Activated CD8-positive, alpha-beta memory T cell treated with anti-CD3 and anti-CD28 coated beads, Interleukin-2, amount 10 ng/mL, durations not matched to agents 7 days and 5 days (primary cell): Measurements from ENCODE around the gene CHGA. TPM values are rescaled to one million over a fixed set of nuclear protein-coding genes. Genes with fewer than 3 reads are reported as not detected.

Experiments
- ATAC-seq: fragments of 150-1000 bp; cut with Tn5 transposase; one replicate; pipeline ENCODE4 v1.10.0; 2021; ENCODE audit warnings: moderate library complexity
- CTCF ChIA-PET: fragments of 350-600 bp; sonication (Branson Sonifier 250); formaldehyde crosslinking; loops from one replicate; lab custom pipeline; 2021; ENCODE audit warnings: antibody characterized with exemption; lab: Charles Lee
- DNase-seq: peaks from one replicate; pipeline ENCODE4 v3.0.0-alpha.2; 2020
- H3K27ac Mint-ChIP-seq: one replicate; pipeline ENCODE4 v1.8.0; 2021; ENCODE audit warnings: mild to moderate bottlenecking, mixed read lengths
- H3K27me3 Mint-ChIP-seq: one replicate; pipeline ENCODE4 v1.8.0; 2021; ENCODE audit warnings: mixed read lengths
- H3K36me3 Mint-ChIP-seq: one replicate; pipeline ENCODE4 v1.8.0; 2021; ENCODE audit warnings: mild to moderate bottlenecking, mixed read lengths
- H3K4me1 Mint-ChIP-seq: one replicate; pipeline ENCODE4 v1.8.0; 2021; ENCODE audit warnings: mixed read lengths
- H3K4me3 Mint-ChIP-seq: one replicate; pipeline ENCODE4 v1.8.0; 2021; ENCODE audit warnings: mild to moderate bottlenecking, moderate library complexity, mixed read lengths
- H3K9me3 Mint-ChIP-seq: one replicate; pipeline ENCODE4 v1.8.0; 2022; ENCODE audit warnings: low read depth, mixed read lengths
- total RNA-seq, 2 experiments: library from RNA; stranded (reverse); gene quantifications; one replicate each; pipeline ENCODE4 v1.2.3, GENCODE V29; 2021

CHGA gene
- total RNA-seq, 2 experiments from 2014 or later, result not detected

DNA sequence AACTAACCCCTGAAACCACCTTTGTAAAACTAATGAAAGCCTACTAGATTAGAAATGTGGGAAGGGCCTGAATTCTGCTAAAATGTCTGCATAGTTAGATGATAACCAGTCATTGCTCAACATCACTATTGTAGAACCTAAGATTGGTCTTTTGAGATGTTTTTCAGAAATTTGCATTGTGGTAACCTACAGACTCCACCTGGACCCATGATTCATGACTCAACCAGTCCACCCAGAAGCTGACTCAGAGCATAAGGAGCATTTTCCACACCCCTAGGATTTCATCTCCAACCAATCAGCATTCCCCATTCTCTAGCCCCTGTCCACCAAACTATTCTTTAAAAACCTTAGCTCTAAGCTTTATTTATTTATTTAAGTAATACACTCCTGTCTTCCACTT, 30.4 kb upstream of the CHGA start:
- peaks cover 2% of the 10 kb centered on the region for H3K36me3 Mint-ChIP-seq
- CTCF ChIA-PET, result no interaction called here
- H3K4me1 Mint-ChIP-seq, result no peaks in the 10 kb centered on the region
- peaks cover 4% of the 10 kb centered on the region for H3K9me3 Mint-ChIP-seq
- no peak overlapping the region for H3K27ac Mint-ChIP-seq
- DNase-seq (no peak), ATAC-seq (no peak)
- H3K4me3 Mint-ChIP-seq, result no peak overlapping the region
- peaks cover 16% of the 10 kb centered on the region for H3K27me3 Mint-ChIP-seq

DNA sequence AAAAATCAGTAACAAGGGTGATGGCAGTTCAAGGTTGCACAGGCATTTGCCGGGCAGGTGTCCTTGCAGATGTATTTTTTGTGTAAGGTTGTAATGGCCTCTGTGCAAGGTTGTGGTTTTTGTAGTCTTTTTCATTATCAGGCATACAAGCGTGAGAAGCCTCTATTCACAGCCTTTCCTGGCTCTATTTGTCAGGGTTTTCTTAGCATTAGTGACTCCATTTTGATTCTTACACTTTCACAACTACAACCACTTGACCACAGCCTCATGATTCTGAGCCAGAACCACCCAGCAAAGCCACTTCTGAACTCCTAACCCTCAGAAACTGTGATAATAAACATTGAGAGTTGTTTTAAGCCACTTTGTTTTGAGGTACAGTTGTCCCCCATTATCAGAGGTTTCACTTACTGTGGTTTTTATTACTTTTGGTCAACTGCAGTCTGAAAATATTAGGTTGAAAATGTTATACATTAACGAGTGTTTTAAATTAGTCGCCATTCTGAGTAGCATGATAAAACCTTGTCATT, 27.5 kb upstream of the CHGA start:
- no peak overlapping the region for H3K27ac Mint-ChIP-seq
- peaks cover 4% of the 10 kb centered on the region for H3K9me3 Mint-ChIP-seq
- no peaks in the 10 kb centered on the region for H3K36me3 Mint-ChIP-seq
- ATAC-seq (no peak), DNase-seq (no peak)
- H3K27me3 Mint-ChIP-seq, result peaks cover 16% of the 10 kb centered on the region
- CTCF ChIA-PET, result no interaction called here
- H3K4me1 Mint-ChIP-seq, result peaks cover 13% of the 10 kb centered on the region
- no peak overlapping the region for H3K4me3 Mint-ChIP-seq

DNA sequence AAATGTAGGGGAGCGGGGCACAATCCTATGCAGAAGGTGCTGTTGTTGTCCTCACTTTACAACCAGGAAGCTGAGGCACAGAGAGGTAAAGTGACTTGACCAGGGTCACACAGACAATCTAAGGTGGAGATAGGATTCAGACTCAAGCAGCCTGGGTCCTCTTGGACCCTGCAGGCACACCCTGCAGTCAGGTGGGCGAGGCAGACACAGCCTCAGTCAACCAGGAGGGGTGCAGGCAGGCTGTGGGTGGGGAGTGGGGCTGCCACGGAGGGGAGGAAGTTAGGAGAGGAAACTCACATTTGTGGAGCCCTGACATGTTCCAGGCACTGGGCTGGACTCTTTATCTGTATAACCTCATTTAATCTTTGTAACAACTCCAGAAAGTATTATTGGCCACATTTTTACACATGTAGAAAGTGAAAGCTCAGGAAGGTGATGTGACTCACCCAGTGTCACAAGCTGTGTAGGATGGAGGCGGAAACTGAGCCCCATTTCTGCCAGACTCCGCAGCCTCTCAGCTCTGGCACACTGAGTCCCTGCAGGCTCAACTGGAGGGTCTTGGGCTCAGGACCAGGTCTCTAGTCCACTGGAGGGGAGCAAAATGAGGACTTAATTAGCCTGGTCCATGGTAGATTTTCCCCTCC, 24.9 kb upstream of the CHGA start:
- Mint-ChIP-seq H3K4me1 (peaks cover 13% of the 10 kb centered on the region), H3K27ac (peak overlapping the region; percentile 61), H3K4me3 (peak overlapping the region; percentile 24), H3K9me3 (peaks cover 2% of the 10 kb centered on the region), H3K36me3 (no peaks in the 10 kb centered on the region), H3K27me3 (peaks cover 22% of the 10 kb centered on the region)
- CTCF ChIA-PET, result interaction anchor here (0.8 to 1.0 kb wide), 2 partner anchors 12 to 35 kb away, joined by 3 read pairs; no protein-coding TSS in a partner anchor
- DNase-seq (peak; percentile 67), ATAC-seq (peak; percentile 93)

DNA sequence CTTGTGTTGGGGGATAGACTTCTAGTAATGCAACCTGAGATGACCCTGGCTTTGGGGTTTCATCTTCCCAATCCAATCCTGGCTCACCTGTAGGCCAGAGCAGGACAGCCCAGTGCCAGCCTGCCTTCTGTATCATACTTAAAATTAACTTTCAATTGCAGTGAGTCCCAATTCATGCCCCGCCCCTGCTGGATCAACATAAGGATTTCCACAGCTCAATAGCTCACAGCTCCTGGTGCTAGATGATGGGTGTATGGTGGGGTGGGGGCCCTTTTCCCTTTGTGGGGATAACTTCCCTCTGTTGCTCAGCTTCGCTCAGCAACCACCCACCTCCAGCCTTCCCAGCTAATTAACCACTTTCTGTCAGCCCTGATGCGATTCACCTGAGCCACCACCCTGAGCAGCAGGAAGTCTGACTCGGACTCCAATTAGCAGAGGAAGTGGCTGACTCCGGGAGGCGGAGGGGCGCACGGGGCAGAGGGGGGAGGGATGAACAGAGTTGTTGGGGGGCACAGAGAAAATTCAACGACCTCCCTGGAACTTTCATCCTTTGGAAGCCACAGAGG, 24.3 kb upstream of the CHGA start:
- CTCF ChIA-PET, result interaction anchor here (1.0 kb wide), 1 partner anchor 13 kb away, joined by 3 read pairs; no protein-coding TSS in a partner anchor
- peaks cover under 1% of the 10 kb centered on the region for H3K9me3 Mint-ChIP-seq
- DNase-seq, result peak; percentile 43
- H3K4me1 Mint-ChIP-seq, result peaks cover 17% of the 10 kb centered on the region
- peak overlapping the region; percentile 61 for H3K27ac Mint-ChIP-seq
- H3K4me3 Mint-ChIP-seq, result peak overlapping the region; percentile 24
- H3K27me3 Mint-ChIP-seq, result peaks cover 26% of the 10 kb centered on the region
- ATAC-seq, result peak; percentile 61
- H3K36me3 Mint-ChIP-seq, result no peaks in the 10 kb centered on the region

DNA sequence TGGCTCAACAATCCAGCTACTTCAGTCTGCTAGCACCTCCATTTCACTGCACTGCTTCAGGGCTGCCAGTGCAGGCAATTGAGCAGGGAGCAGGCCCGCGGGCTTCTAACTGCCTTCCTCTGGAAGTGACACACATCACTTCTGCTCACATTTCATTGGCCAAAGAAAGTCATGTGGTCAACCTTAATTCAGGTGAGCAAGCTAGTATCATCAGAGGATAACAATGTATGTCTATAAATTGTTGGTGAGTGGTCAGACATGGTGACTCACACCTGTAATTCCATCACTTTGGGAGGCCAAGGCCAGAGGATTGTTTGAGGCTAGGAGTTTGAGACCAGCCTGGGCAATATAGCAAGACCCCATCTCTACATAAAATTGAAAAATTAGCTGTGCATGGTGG, 22.3 kb upstream of the CHGA start:
- H3K9me3 Mint-ChIP-seq, result no peaks in the 10 kb centered on the region
- H3K27ac Mint-ChIP-seq, result no peak overlapping the region
- H3K4me1 Mint-ChIP-seq, result peaks cover 19% of the 10 kb centered on the region
- H3K36me3 Mint-ChIP-seq, result no peaks in the 10 kb centered on the region
- ATAC-seq, result no peak
- no peak overlapping the region for H3K4me3 Mint-ChIP-seq
- DNase-seq, result no peak
- peaks cover 25% of the 10 kb centered on the region for H3K27me3 Mint-ChIP-seq
- CTCF ChIA-PET, result interaction anchor here (0.6 kb wide), 1 partner anchor 366 kb away, joined by 3 read pairs; no protein-coding TSS in a partner anchor

DNA sequence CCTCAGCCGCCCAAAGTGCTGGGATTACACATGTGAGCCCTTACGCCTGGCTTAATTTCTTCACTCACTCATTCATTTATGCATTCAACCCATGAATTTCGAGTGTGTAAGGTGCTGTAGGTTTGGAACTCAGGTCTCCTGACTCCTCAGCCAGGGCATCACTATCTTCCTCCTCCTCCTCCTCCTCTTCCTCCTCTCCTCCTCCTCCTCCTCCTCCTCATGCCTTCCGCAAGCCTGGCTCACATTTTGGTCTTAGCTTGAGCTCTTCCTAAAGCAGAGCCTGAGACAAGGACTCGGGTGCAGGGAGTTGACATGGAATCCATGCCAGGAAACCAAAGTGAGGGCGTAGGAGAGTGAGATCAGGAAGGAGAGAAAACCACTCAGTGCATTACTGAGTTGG, 20.8 kb upstream of the CHGA start:
- Mint-ChIP-seq H3K27ac (no peak overlapping the region), H3K4me3 (no peak overlapping the region), H3K4me1 (peaks cover 19% of the 10 kb centered on the region), H3K9me3 (no peaks in the 10 kb centered on the region), H3K36me3 (no peaks in the 10 kb centered on the region), H3K27me3 (peaks cover 22% of the 10 kb centered on the region)
- DNase-seq (no peak), ATAC-seq (no peak)
- CTCF ChIA-PET, result no interaction called here

DNA sequence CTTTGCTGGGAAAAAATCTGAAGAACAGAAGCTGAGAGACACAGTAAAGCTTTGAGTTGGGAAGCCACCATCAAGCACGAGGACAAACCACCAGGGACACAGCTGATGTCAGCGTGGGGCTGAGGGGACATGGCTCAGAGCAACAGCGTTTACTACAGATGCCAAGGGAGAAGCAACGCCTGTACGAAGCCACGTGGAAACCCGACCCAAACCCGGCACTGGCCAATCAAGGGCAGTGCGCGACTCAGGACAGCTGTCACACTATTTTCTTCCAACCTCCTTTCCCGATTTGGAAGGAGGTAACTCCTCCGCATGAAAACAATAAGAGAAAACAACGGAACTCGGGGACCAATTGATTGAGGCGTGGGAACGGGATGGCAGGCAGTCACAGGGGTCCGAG, 20.2 kb upstream of the CHGA start:
- no peaks in the 10 kb centered on the region for H3K9me3 Mint-ChIP-seq
- peaks cover 25% of the 10 kb centered on the region for H3K27me3 Mint-ChIP-seq
- CTCF ChIA-PET, result no interaction called here
- no peak overlapping the region for H3K27ac Mint-ChIP-seq
- H3K36me3 Mint-ChIP-seq, result no peaks in the 10 kb centered on the region
- no peak for ATAC-seq
- no peak for DNase-seq
- no peak overlapping the region for H3K4me3 Mint-ChIP-seq
- peaks cover 18% of the 10 kb centered on the region for H3K4me1 Mint-ChIP-seq

DNA sequence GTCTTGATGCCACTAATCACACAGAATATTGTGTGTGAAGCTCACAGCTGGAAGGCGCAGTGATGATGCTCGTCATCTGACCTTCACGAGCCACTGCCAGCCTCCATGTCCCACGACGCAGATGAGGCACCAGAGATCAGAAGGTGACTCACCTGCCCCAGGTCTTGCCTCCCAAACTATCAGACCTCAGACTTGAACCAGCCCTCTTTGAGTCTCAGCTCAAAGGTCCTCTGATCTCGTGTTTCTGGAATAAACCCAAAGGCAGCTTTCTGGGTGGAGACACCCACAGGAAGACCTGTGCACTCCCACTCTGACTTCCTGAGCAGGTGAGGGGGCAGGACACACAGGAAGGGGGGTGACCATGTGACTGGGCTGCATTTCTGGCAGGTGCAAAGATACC, 19.6 kb upstream of the CHGA start:
- H3K4me1 Mint-ChIP-seq, result peaks cover 12% of the 10 kb centered on the region
- CTCF ChIA-PET, result no interaction called here
- no peak overlapping the region for H3K4me3 Mint-ChIP-seq
- H3K36me3 Mint-ChIP-seq, result no peaks in the 10 kb centered on the region
- no peak for DNase-seq
- no peak overlapping the region for H3K27ac Mint-ChIP-seq
- no peak for ATAC-seq
- peaks cover 25% of the 10 kb centered on the region for H3K27me3 Mint-ChIP-seq
- no peaks in the 10 kb centered on the region for H3K9me3 Mint-ChIP-seq

DNA sequence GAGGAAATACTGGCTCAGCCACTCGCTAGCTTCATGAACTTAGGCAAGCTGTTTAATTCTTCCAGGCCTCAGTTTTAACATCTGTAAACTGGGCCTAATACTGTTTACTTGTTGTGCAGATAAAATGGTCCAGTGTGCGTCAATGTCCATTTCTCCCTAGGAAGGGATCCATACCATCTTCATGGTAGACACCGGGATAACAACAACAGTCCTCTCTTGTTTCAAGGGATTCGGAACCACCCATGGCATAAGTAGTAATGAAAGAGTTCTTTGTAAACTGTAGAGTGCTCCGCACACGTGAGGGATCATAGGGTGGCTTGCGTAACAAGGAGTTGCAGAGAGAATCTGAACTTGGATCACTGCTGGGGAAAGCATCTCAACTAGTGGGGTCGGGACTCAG, 17.3 kb upstream of the CHGA start:
- Mint-ChIP-seq H3K4me1 (peaks cover 5% of the 10 kb centered on the region), H3K9me3 (no peaks in the 10 kb centered on the region), H3K36me3 (no peaks in the 10 kb centered on the region), H3K4me3 (no peak overlapping the region), H3K27me3 (peaks cover 25% of the 10 kb centered on the region), H3K27ac (no peak overlapping the region)
- CTCF ChIA-PET, result interaction anchor here (0.8 kb wide), 1 partner anchor 46 kb away, joined by 3 read pairs; no protein-coding TSS in a partner anchor
- no peak for DNase-seq
- no peak for ATAC-seq

DNA sequence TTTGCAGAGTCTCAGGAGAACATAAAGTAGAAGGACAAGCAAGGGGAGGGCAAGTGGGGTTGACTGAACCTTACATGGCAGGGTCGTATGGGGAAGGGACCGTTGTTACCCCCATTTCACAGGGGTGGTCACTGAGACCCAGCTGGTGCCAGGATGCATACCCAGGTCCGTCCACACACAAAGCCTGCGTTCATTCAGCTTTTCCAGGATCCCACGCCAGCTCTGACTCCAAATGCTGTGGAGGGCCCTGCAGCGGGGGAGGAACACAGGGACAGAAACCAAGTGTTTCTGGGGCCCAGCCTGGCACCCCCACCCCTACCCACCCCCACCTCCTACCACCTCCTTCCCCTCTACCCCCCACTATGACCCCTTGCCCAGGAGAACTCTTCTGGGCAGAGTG, 16.5 kb upstream of the CHGA start:
- no peaks in the 10 kb centered on the region for H3K9me3 Mint-ChIP-seq
- H3K4me3 Mint-ChIP-seq, result no peak overlapping the region
- no peak for ATAC-seq
- peaks cover 5% of the 10 kb centered on the region for H3K4me1 Mint-ChIP-seq
- H3K36me3 Mint-ChIP-seq, result no peaks in the 10 kb centered on the region
- peaks cover 25% of the 10 kb centered on the region for H3K27me3 Mint-ChIP-seq
- CTCF ChIA-PET, result no interaction called here
- no peak for DNase-seq
- H3K27ac Mint-ChIP-seq, result no peak overlapping the region

DNA sequence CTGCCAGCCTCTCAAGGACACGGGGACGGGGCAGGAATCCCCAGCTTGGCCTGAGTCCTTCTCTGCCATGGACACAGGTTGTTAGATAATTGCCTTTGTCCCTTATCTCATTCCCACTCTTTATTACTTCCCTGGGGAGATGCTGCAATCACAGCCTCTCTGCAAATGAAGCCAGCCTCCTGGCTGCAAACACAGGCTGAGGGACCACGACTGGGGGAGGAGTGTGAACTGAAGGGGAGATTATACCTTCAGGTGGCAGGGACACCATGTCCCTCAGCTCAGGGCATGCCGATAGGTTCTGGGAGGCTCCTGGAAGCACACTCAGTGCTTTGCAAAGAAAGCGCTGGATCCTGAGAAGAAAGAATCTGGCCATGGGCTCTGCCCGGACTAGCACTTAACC, 16.1 kb upstream of the CHGA start:
- peaks cover 25% of the 10 kb centered on the region for H3K27me3 Mint-ChIP-seq
- peaks cover 5% of the 10 kb centered on the region for H3K4me1 Mint-ChIP-seq
- DNase-seq (no peak), ATAC-seq (no peak)
- CTCF ChIA-PET, result no interaction called here
- no peaks in the 10 kb centered on the region for H3K9me3 Mint-ChIP-seq
- H3K4me3 Mint-ChIP-seq, result no peak overlapping the region
- no peak overlapping the region for H3K27ac Mint-ChIP-seq
- no peaks in the 10 kb centered on the region for H3K36me3 Mint-ChIP-seq

DNA sequence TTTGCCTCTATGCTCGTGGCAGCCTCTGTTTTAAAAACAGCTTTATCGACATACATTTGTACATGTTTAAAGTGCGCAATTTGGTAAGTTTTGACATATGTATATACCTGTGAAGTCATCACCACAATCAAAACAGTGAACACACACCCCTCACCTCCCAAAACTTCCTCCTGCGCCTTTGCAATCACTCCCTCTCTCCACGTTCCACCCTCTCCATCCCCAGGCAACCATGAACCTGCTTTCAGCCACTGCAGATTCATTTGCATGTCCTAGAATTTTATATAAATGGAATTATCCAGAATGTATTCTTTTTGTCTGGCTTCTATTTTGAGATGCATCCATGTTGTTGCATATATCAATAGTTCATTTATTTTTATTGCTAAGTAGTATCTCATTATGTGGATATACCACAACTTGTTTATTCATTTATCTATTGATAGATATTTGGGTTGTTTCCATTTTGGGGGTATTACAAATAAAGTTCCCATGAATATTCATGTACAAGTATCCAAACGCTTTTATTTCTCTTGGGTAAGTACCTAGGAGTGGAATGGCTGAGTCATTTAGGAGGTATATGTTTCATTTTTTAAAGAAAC, 15.5 kb upstream of the CHGA start:
- CTCF ChIA-PET, result no interaction called here
- Mint-ChIP-seq H3K36me3 (no peaks in the 10 kb centered on the region), H3K4me1 (peaks cover 5% of the 10 kb centered on the region), H3K27me3 (peaks cover 21% of the 10 kb centered on the region), H3K4me3 (no peak overlapping the region), H3K9me3 (no peaks in the 10 kb centered on the region), H3K27ac (no peak overlapping the region)
- ATAC-seq (no peak), DNase-seq (no peak)

DNA sequence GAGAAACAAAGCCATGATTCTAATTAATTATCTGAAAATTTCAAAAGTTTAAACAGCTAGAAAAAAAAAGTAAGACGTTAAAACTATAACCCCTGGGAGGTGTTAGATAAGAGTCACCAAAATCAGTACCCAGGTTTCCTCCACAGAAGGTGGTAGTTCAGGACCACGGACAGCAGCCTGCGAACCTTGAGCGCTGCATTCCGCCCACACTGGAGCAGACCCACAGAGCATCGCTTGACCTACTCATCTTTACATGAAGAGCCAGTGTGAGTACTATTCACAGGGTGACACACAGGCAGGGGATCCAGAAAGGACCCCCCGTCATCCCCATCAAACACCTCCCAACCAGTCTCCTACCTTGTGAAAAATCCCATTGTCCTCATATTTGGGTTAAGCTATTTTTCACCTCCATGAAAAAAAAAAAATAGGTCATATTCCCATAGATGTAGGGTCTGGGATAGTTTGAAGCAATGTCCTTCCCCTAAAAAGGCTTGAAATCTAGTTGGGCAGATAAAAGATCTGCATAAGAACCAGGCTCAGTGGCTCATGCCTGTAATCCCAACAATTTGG, 8.8 kb upstream of the CHGA start:
- CTCF ChIA-PET, result interaction anchor here (1.3 kb wide), 1 partner anchor 17 kb away, joined by 3 read pairs; no protein-coding TSS in a partner anchor
- DNase-seq, result peak; percentile 56
- H3K27ac Mint-ChIP-seq, result no peak overlapping the region
- no peak overlapping the region for H3K4me3 Mint-ChIP-seq
- H3K36me3 Mint-ChIP-seq, result no peaks in the 10 kb centered on the region
- H3K9me3 Mint-ChIP-seq, result no peaks in the 10 kb centered on the region
- no peaks in the 10 kb centered on the region for H3K27me3 Mint-ChIP-seq
- no peak for ATAC-seq
- no peaks in the 10 kb centered on the region for H3K4me1 Mint-ChIP-seq
